Osteoblast (primary cell): ENCODE measurements around the gene WDR83. TPM values are rescaled to one million over a fixed set of nuclear protein-coding genes. Genes with fewer than 3 reads are reported as not detected.
A peak's percentile ranks its signal among the peaks of the same experiment; 100 is the strongest.

ENCODE experiments used
- DNase-seq: peaks from one replicate; pipeline ENCODE4 v3.0.0; 2011; ENCODE audit warnings: low spot score, mixed read lengths; ENCODE audit not compliant: insufficient read length; ENCODE audit errors: missing footprints
- H2AFZ ChIP-seq: 2 replicates; pipeline ENCODE4 v1.6.0; 2011; ENCODE audit warnings: mild to moderate bottlenecking, low read length
- H3K27ac ChIP-seq: 2 replicates; pipeline ENCODE4 v1.5.1; 2011; ENCODE audit warnings: mild to moderate bottlenecking, low read depth, low read length, moderate library complexity
- H3K27me3 ChIP-seq: 2 replicates; pipeline ENCODE4 v1.6.0; 2012; ENCODE audit warnings: mild to moderate bottlenecking, control low read depth, inconsistent platforms, low read length, moderate library complexity; ENCODE audit not compliant: insufficient read depth
- H3K36me3 ChIP-seq: 2 replicates; pipeline ENCODE4 v1.5.1; 2011; ENCODE audit warnings: mild to moderate bottlenecking, low read length, control low read depth, moderate library complexity; ENCODE audit not compliant: insufficient read depth
- H3K4me1 ChIP-seq: 2 replicates; pipeline ENCODE4 v1.5.1; 2011; ENCODE audit warnings: mild to moderate bottlenecking, low read length, control low read depth, moderate library complexity; ENCODE audit not compliant: insufficient read depth
- H3K4me2 ChIP-seq: 2 replicates; pipeline ENCODE4 v1.6.0; 2011; ENCODE audit warnings: mild to moderate bottlenecking, low read length; ENCODE audit not compliant: insufficient read depth
- H3K4me3 ChIP-seq: fragments of 200-600 bp; sonication (generic); 3 replicates; pipeline ENCODE4 v1.5.1; 2012; ENCODE audit warnings: mild to moderate bottlenecking, low read length, inconsistent platforms; ENCODE audit not compliant: insufficient read depth
- H3K79me2 ChIP-seq: 2 replicates; pipeline ENCODE4 v1.6.0; 2012; ENCODE audit warnings: mild to moderate bottlenecking, low read length, control low read depth, inconsistent platforms; ENCODE audit not compliant: insufficient read depth
- H3K9me3 ChIP-seq: 2 replicates; pipeline ENCODE4 v1.5.1; 2011; ENCODE audit warnings: low read depth, low read length, control low read depth
- H4K20me1 ChIP-seq: 2 replicates; pipeline ENCODE4 v1.6.0; 2012; ENCODE audit warnings: mild to moderate bottlenecking, low read length, control low read depth; ENCODE audit not compliant: insufficient read depth
- CTCF ChIP-seq: IDR thresholded peaks from 2 replicates; pipeline ENCODE4 v1.5.1; 2011; ENCODE audit warnings: mild to moderate bottlenecking, low read depth, low read length, moderate library complexity; ENCODE audit errors: extremely low read depth
- total RNA-seq: library from RNA; depleted of rRNA; stranded (reverse); fragments of >200 nt; gene quantifications from 2 replicates; pipeline ENCODE4 v1.2.3, GENCODE V29; 2012

WDR83 gene
- total RNA-seq, 1 donor, result 8.0 TPM

DNA sequence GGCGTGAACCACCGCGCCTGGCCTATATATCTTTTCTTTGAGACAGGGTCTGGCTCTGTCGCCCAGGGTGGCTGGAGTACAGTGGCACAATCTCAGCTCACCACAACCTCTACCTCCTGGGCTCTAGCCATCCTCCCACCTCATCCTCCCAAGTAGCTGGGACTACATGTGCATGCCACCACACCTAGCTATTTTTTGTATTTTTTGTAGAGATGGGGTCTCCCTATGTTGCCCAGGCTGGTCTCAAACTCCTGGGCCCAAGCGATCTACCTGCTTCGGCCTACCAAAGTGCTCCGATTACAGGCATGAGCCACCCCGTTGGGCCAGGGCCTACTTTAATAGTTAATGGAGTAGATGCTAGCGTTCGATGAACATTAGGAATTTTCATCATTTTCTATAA is 53.7 kb downstream of the WDR83 start:
- peaks cover 74% of the 10 kb centered on the region for H3K79me2 ChIP-seq
- no peaks in the 10 kb centered on the region for H3K27me3 ChIP-seq
- peaks cover 37% of the 10 kb centered on the region for H3K36me3 ChIP-seq
- peak overlapping the region; percentile 79 for H3K27ac ChIP-seq
- H3K9me3 ChIP-seq, result no peaks in the 10 kb centered on the region
- peaks cover 25% of the 10 kb centered on the region for H3K4me1 ChIP-seq
- DNase-seq, result no peak
- no peak for TF ChIP-seq CTCF
- H3K4me2 ChIP-seq, result peak overlapping the region; percentile 99
- peaks cover 26% of the 10 kb centered on the region for H4K20me1 ChIP-seq
- peak overlapping the region; percentile 92 for H3K4me3 ChIP-seq
- H2AFZ ChIP-seq, result no peak overlapping the region

DNA sequence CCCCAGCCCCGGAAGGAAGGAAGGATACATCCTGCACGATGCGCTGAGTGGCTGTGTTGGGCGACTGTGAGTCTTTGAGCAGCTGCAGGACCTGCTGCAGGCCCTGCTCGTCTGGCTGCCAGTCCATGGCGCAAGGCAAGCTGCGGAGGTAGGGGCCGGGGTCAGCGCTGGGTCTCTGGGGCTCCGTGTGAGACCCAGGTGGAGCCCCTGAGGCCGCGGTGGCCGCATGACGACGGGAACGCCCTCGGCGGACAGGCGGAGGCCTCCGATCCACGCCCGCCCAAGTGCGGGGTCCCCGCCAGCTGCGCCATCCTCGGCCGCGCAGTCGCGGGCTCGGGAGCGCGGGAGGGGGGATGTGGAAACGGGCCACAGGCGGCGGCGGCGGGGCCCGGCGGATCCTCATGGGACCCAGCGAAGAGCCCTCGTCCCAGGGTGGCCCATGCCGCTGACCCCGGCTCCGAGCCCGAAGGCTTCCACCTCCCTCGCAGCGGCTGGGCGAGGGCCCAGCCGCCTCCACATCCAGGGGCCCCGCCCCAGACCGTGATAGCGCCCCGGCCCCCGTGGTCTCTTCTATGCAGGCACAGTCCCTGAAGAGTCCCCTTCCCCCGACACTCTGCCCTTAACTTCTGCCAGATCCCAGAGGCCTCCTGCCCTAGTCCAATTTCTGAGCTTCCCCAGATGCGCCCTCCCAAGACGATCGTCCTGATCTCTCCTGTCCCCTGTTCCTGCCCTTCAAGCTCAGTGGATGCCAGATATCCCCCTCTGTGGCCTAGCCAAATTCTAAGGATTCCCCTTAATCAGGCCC is 54.4 kb downstream of the WDR83 start:
- Histone ChIP-seq H3K9me3 (no peaks in the 10 kb centered on the region), H2AFZ (peak overlapping the region; percentile 50), H3K27ac (peak overlapping the region; percentile 79), H4K20me1 (peaks cover 23% of the 10 kb centered on the region), H3K4me2 (peak overlapping the region; percentile 99), H3K4me3 (peak overlapping the region; percentile 92), H3K4me1 (peaks cover 25% of the 10 kb centered on the region), H3K27me3 (no peaks in the 10 kb centered on the region), H3K36me3 (peaks cover 29% of the 10 kb centered on the region), H3K79me2 (peaks cover 67% of the 10 kb centered on the region)
- DNase-seq, result peak; percentile 88
- no peak for TF ChIP-seq CTCF

DNA sequence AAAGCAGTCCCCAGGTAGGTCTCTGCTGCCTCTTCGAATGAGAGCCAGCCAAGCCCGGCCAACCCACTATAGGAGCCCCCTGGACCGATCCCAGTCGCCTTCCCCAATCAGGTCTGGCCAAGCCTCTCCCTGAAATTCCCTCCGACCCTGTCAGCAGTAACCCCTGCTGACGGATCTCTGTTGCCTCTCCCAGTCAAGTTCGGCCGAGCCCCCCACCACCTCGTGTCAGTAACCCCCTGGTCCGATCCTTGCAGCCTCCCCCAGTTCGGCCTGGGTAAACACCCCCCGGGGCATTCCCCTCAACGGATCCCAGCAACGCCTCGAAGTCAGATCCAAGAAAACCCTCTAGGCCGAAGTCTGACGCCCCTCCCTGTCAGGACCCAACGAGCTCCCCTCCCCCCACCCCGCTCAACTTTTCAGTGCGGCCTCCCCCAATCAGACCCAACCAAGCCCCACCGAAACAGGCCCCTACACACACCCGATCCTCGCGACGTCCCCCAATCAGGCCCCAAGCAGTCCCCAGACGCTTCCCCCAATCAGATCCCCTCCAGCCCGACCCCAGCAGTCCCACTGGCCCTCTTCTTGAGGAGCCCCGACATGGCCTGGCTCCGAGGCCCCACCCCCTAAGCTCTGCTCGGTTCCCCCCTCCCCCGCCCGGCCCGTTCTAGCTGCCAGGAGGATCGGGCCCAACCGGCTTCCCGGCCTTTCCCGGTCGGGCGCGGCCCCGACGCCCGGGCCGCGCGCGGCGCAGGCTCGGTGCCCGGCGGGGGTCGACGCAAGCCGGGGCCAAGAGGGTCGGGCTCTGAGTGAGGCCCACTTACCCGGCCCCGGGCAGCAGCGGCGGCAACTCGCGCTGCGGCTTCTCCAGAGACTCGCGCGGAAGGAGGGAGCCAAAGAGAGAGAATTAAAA is 55.3 kb downstream of the WDR83 start:
- TF ChIP-seq CTCF, result no peak
- H4K20me1 ChIP-seq, result peaks cover 18% of the 10 kb centered on the region
- peak overlapping the region; percentile 79 for H3K27ac ChIP-seq
- peak; percentile 98 for DNase-seq
- H3K4me3 ChIP-seq, result peak overlapping the region; percentile 92
- H3K4me2 ChIP-seq, result peak overlapping the region; percentile 99
- peaks cover 60% of the 10 kb centered on the region for H3K79me2 ChIP-seq
- peaks cover 26% of the 10 kb centered on the region for H3K36me3 ChIP-seq
- no peaks in the 10 kb centered on the region for H3K9me3 ChIP-seq
- H3K4me1 ChIP-seq, result peaks cover 25% of the 10 kb centered on the region
- peak overlapping the region; percentile 50 for H2AFZ ChIP-seq
- H3K27me3 ChIP-seq, result no peaks in the 10 kb centered on the region
